IPS-NIHi7 (cell line): Measurements from ENCODE around the gene RCAN2.
"Not testable (repeated sequence)": the region's sequence is repeated elsewhere in the genome, so short reads cannot be mapped to it uniquely, and the experiment has no call there.

Source experiments
- DNase-seq: peaks from one replicate; pipeline ENCODE4 v3.0.0; 2012; ENCODE audit warnings: mixed read lengths; ENCODE audit errors: extremely low spot score

RCAN2 gene

DNA sequence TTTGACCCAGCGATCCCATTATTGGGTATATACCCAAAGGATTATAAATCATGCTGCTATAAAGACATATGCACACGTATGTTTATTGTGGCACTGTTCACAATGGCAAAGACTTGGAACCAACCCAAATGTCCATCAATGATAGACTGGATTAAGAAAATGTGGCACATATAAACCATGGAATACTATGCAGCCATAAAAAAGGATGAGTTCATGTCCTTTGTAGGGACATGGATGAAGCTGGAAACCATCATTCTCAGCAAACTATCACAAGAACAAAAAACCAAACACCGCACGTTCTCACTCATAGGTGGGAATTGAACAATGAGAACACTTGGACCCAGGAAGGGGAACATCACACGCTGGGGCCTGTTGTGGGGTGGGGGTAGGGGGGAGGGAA, 103.5 kb downstream of the RCAN2 start:
- DNase-seq: not testable (repeated sequence)

DNA sequence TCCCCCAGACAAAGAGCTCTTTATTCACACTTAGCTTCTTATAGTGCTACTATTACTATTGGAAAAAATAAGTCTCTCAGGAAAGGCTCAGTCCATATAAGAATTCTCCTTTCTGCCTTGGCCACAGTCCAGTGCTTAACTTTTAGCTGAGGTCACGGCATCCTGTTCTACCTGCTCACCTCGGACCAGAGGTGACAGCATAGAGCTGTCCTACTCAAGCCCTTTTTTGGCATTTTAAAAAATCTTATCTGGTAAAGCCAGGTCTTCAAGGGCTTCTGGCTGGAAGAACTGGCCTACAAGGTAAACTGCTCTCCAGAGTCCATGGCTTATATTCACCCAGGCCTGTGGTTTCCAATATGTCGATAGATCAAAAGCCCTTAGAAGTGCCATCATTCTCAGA, 109.7 kb downstream of the RCAN2 start:
- DNase-seq: no peak

DNA sequence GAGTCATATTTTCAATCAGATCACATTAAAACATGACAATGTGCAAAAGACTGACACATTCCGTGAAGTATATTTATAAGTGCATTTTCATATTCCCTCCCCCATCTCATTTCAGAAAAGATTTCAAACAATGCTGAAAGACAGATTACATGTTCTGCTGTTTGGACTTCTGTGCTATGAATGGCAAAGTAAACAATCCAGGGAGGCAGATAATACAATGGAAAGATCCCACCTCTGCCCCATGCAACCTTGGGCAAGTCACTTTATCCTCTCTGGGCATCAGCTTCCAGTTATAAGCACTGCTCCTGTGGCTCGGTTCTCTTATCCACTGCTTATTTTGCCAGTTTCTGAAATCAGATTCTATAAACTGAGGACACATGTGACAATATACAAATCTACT, 110.2 kb downstream of the RCAN2 start:
- DNase-seq: no peak

DNA sequence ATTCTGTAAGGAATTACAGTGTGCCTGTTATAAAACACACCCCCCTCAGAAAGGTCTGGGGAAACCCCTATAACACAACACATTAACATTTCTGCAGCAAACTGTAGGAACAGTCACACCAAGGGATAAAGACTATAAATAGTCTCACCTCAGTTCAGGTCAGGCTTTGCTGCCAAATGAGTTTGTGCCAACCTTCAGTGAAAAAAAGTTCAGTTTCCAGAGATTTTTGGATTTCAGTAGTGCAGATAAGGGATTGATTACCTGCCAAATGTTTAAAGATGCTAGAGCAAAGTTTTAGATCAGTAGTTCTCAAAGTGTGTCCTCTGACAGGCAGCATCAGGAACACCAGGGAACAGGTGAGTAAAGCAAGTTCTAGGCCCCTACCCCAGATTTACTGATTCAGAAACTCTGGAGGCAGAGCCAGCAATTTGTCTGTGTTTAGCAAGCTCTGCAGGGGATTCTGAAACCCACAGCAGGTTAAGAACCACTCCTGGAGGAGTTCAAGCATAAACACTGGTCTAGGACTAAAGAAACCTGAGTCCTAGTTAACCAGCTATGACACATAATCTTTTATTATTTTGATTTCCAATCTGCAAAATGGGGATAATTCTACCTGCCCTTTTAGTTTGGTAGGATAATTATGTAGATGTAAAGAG, 111.0 kb downstream of the RCAN2 start:
- DNase-seq: no peak

DNA sequence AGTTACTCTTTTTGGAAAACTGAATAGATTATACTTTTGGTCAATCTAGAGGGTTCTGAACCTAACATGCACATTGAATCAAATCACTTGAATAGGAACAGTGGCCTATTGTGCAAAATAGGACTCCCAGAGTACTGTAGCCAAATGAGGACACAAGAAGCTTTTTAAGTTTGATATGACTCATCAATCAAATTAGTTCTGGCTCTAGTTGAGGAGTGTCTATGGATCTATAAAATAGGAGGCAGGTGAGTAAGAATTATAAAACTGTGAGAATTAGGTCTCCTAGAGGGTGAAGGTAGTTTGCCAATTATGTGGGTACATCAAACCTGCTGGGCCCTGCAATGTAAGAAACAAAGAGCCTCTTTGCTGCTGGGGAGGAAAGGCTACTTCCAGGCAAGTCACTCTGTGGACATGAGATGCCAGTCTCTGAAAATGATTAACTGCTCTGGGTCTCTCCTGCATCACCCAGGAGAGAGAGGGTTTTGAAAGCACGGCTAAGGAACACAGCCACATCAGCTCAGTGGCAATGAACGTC, 112.3 kb downstream of the RCAN2 start:
- DNase-seq: no peak

DNA sequence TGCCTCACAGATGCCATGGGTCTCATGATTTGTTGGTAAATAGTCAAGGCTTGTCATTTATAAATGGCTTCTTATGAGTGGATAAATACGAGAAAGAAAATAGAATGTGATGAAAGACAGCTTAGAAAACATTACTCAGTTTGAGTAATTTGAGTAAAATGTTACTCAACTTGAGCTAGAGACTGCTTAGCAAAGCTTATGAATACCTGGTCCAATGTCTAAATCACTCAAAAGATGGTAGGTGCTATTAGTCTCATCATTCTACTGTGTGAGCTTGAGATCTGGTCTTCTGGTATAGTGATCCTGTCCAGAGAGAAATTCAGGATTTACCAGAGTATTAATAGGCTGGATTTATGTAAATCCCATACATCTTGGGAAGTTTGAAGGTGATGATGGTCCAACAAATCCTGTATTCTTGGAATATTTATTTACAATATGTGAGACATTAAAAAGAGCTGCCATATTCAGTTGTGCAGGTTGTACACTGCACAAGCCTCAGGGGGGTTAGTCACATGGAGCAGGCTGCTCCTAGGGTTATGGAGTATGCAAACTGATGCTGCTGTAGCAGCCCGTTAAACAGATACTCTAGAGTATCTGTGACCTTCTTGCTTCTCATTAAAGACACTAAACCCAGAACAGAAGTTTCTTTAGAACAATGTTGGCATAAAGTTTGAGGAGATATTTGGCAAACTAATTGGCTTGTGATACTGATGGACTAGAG, 112.9 kb downstream of the RCAN2 start:
- no peak for DNase-seq

DNA sequence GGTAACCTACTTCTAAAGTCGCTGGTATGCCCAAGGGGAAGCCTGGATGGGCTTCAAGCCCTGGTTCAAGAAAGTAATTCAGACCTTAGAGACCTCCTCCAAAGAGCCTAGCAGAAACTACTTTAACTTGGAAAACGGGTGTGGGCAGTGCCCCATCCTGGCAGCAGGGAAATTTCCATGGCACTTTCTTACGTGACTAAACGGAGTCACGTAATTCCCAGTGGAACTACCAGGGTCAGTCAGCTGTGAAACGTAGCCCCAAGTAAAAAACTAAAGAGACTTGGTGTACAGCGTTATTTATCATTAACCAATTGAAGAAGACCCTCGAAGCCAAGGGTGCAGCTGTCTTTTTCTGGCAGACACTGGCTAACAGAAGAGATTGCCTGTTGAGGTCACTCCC, 114.0 kb downstream of the RCAN2 start:
- no peak for DNase-seq

DNA sequence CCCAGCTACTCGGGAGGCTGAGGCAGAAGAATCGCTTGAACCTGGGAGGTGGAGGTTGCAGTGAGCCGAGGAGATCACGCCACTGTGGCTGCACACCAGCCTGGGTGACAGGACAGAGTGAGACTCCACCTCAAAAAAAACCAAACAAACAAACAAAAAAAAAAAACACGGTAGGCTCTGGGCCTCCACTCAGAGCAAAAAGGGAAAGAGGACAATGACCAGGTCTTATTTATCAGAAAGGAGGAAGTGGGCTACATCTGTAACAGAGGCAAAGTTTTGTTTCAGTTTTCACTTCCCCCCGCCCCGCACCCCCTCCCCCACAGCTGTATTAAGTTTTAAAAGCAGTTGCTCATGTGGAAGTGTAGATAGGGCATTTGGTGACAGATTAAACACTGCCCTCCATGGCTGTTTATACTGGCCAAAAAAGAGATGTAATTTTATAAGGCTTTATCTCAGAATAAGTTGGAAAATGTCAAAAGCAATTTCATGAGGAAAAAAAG, 114.6 kb downstream of the RCAN2 start:
- DNase-seq: no peak

DNA sequence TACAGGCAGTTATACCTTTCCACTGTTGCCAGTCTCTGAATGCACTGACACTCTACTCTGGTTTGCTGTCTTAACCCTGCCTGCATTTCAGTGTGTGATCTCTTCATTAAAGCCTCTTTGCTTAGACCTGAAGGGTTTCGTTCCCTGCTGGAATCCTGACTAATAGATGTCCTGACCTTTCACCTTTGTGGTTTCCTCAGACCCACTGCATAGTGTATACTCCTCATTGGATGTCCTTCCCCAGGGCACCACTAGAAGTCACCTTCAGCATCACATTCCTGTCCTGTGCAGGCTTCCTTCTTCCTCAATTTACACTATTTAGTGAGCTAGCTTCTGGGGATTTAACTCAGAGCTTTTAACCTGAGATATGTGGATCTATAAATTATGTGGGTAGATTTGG, 120.6 kb downstream of the RCAN2 start:
- DNase-seq: no peak

DNA sequence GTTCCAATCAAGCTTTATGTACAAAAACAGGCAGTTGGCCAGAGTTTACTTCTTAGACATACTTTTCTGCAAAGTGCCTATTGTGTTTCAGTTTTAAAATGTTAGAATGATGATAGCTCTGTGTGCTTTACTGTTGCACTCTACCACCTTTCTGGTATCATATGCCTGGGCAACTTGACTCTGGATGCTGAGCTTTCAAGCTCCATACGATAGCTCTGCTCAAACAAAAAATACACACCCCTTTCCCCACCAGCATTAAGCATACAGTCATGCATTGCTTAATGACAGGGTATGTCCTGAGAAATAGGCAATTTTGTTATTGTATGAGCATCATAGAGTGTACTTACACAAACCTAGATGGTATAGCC, 123.1 kb downstream of the RCAN2 start:
- DNase-seq: no peak

DNA sequence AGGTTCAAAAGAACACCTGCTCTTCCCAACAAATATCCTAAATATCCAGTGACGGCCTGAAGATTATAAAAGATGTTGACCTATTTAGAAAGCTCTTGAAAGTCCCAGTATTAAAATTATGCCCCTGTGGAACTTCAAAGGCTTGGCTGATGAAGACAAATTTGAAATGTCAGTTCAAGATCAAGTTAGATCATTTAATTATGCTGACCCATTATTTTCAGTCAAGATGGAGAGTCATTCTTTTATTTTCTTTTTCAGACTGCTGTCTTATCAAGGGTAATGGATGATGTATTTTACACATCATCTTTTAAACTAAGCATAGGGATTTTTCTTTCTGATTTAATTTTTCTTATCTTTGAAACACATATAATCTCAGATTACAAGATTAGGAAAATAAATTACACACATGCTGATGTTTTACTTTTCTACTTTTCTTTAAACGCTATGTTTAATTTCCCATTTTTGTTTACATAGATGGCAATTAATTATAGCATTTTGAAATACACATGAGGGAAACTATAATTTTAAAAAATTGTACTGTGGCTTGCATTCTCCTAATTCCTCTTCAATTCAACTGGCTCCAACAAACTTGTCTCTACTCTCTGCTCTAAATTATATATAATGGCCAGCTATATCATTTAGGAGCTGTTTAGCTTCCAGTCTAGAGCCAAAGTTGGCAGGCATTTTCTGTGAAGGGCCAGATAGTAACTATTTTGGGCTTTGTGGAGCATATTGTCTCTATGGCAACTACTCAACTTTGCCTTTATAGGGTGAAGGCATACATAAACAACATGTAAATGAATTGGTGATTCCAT, 123.7 kb downstream of the RCAN2 start:
- no peak for DNase-seq

DNA sequence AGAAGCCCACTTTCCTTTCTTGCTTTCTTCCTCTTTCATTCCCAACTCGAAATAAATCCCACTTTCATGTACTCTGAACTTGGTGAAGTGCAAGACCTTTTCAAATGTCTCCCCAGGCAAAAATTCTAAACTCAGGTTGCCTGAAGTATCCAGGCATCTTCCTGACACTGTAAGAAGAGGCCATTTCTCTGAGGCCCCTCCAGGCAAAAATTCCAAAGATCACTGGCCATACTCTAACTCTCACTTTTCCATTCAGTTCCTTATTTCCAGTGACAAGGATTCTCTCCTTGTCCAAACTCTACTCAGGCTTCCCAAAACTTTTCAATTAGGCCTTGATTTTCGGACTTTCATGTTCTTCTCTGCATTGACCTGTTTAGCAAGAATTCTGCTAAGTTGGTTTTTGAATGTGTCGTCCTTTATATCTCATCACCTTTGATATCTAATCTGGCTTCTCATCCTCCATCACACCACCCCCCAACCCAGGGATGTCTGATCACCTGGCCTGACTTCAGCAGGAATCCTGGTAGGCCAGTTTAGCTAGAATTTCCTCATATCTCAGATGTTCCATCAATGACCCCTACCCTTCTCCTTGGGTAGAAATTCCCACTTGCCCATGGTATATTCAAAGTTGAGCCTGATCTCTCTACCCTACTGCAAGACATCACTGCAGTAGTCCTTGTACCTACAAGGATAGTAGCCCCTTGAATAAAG, 124.9 kb downstream of the RCAN2 start:
- no peak for DNase-seq

DNA sequence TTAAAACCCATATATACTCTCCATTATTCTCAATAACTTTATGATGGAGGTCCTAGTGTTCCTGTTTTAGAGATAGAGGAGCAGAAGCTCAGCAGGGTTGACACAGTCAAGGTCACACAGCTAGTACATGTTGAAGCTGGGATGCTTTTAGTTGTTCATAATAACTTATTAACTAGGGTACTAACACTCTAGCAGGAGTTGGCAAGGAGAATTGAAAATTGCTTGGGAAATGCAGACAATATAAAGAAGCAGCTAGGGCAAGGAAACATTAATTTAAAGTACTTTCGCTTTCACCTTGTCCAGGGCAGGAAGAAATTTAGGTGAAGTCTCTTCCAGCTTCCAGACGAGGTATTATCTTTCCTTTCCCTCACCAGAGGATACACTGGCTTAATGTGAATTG, 133.7 kb downstream of the RCAN2 start:
- no peak for DNase-seq

DNA sequence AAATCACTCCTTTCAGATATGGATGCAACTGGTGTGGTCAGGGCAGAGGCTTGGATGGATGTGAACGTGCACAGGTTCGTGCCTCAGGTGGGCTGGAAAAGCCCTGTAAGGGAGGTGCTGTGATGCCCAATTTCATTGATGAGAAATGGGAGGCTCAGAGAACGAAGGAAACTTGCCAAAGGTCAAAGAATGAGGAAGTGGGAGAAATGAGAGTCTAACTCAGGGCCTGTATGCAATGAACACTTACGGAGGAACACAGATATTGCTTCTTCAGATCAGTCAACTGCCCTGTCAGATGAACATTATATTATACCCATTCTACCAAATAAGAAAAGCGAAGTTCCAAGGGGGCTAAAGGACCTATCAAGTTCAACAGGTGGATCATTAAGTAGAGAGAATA, 134.7 kb downstream of the RCAN2 start:
- no peak for DNase-seq

DNA sequence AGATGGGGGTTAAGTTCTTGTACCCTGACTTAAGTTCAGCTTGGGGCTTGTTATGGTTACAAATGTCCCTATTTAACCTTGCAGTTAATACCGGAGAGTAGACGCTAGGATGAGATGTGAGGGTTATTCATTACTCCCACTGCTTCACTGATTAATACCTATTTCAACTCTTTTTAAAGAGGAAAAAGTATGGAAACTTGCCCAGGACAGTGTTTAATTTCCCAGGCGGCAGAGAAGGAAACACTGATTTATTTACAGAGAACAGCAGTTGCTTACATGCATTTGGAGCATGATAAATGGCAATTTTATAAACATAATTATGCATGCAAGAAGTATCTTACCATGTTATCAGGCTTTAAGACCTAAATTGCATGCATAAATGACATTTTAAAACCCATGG, 137.7 kb downstream of the RCAN2 start:
- no peak for DNase-seq

DNA sequence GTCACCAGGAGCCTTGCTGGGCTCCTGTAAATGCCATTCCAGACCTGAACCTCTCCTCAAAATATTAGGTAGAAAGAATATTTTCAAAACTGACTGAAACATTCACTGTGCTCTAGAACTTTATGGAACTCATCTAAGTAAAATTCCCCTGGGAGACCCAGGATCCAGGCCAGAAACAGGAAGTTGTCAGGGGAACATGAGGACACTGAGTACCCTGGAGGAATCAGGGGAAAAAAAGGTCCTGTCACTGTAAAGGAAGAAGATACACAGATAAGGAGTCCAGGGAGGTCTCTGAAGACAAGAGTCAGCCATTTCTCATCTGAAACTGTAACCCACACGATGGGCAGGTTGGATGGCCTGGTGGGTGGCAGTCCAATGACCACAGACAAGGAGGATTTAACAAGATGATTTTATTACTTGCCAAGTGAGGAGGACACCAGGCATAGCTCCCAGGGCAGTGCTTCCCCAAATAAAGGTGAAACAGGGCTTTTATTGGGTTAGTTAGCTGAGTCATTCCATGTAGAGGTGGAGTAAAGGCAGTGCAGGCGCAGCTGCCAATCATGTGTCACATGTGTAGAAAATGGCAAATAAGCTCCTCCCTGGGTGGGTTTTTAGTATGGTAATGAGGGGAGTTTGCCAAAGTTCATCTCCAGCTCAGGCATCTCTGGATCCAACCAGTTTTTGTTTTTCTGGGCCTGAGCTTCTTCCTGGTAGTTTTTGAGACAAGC, 138.5 kb downstream of the RCAN2 start:
- DNase-seq: no peak

DNA sequence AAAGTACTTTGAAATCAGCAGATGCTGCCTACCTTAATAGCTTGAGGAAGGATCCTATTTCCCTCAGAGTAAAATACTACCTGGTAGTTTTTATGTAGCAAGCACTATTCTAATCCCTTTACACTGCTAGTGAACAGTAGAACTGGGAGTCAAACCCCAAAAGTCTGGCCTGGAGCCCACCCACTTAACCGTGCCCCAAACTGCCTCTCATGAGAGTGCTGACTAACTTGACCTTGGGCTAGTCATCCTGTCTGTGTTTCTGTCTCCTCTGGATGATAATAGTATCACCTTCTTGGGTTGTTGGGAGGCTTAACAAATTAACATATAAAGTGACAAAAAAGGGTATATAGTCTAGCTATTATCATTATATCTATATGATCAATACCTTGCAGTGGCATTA, 140.5 kb downstream of the RCAN2 start:
- no peak for DNase-seq

DNA sequence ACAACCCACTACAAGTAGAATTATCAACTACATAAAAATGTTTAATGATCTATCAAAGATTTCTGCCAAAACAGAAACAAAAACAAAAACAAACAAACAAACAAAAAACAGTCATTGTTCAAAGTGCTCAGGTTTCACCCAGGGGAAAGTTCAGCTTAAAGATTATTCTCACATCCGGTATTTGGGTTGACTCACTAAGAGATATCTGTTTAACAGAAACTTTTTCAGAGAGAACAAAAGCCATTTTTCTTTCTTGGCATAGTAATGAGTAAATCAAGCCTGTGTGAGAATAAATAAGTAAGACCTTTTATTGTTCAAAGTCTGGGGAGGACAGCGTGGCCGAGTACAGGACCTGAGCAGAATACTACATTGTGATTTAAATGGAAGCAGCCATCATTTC, 143.6 kb downstream of the RCAN2 start:
- DNase-seq: no peak

DNA sequence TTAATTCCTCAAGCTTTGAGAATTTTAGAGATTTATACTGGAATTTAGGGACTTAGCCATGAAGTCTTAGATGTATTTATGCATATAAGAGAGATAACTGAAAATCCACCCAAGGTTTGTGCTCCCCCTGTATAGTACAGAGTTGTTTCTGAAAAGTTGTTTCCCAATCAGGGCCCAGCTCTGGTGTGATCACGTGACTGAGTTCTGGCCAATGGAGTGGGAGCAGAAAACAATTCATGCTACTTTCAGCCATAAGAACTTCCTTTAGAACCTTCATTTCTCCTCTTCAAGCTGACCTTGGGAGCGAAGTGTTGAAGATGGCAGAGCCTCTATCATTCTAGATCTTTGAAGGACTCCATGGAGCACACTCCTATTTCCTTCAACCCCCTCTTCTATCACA, 151.0 kb downstream of the RCAN2 start:
- DNase-seq: no peak

DNA sequence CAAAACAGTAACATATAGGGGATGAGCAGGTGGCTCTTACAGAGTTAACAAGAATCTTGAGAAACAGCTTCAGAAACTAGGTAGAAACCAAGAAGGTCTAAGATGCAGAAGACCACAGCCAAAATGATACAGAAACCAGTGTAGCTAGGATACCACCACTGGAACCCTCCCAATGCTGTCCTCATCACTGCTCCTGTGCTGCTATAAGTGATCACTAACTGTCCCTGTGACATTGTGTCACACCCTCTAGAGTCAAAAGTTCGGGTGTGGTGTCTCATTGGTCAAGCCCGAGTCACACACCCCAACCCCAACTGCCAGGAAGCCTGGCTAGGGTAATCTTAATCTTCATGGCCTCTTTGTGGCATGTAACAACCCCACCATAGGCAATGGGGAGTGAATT, 153.1 kb downstream of the RCAN2 start:
- no peak for DNase-seq

DNA sequence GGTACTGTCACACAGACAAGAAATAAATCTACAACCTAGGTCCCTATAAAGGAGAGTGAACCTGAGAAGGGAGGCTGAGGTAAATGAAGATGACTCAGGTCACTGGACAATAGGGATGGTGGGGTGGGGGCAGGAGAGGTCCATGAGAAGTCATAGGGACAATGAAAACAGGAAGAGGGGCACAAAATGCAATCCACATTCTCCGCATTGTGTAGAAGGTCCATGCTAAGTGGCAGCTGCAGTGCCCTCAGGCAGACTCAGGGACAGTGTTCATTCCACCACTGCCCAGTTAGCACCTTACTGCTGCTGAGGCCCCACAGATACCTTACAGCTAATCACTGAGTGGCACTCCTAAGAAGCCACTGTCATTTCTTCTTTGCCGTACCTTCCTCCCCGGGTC, 156.8 kb downstream of the RCAN2 start:
- no peak for DNase-seq
